SK-N-SH treated with all-trans-retinoic acid at 6 μM for 48 hours (cell line): ENCODE results near the gene FARS2.

Source experiments
- ATAC-seq: fragments of 200-7000 bp; cut with Tn5 transposase; 3 replicates; pipeline ENCODE4 v1.9.1; 2020; ENCODE audit warnings: mild to moderate bottlenecking, moderate library complexity
- ARNTL ChIP-seq: fragments of 450-650 bp; formaldehyde crosslinking; IDR thresholded peaks from 2 replicates; pipeline ENCODE4 v1.5.0; 2020; ENCODE audit warnings: low read depth, mild to moderate bottlenecking, moderate library complexity, borderline replicate concordance
- BACH2 ChIP-seq: fragments of 250-450 bp; sonication (Bioruptor Pico); IDR thresholded peaks from 2 replicates; pipeline ENCODE4 v1.9.0; 2021; ENCODE audit warnings: mild to moderate bottlenecking, borderline replicate concordance
- CREB5 ChIP-seq: fragments of 250-450 bp; sonication (Bioruptor Pico); IDR thresholded peaks from 2 replicates; pipeline ENCODE4 v1.5.1; 2020; ENCODE audit warnings: low read depth, mild to moderate bottlenecking, moderate library complexity
- CSDC2 ChIP-seq: fragments of 250-450 bp; sonication (Bioruptor Pico); IDR thresholded peaks from 2 replicates; pipeline ENCODE4 v1.5.0; 2020; ENCODE audit warnings: mild to moderate bottlenecking, moderate library complexity
- CSRNP3 ChIP-seq: fragments of 250-450 bp; sonication (Bioruptor Pico); IDR thresholded peaks from 2 replicates; pipeline ENCODE4 v1.5.1; 2021; ENCODE audit warnings: mild to moderate bottlenecking, moderate library complexity
- ESRRG ChIP-seq: fragments of 250-450 bp; sonication (Bioruptor Pico); IDR thresholded peaks from 2 replicates; pipeline ENCODE4 v1.6.1; 2021; ENCODE audit warnings: mild to moderate bottlenecking
- GLIS3 ChIP-seq: fragments of 250-450 bp; sonication (Bioruptor Pico); IDR thresholded peaks from 2 replicates; pipeline ENCODE4 v1.5.0; 2020; ENCODE audit warnings: mild to moderate bottlenecking, moderate library complexity
- ISL1 ChIP-seq: fragments of 250-450 bp; sonication (Bioruptor Pico); IDR thresholded peaks from 2 replicates; pipeline ENCODE4 v2.1.2; 2022; ENCODE audit warnings: mild to moderate bottlenecking, moderate library complexity
- OSR1 ChIP-seq: fragments of 250-450 bp; sonication (Bioruptor Pico); IDR thresholded peaks from 2 replicates; pipeline ENCODE4 v1.8.0; 2022; ENCODE audit warnings: moderate library complexity, mild to moderate bottlenecking, inconsistent platforms
- PATZ1 ChIP-seq: fragments of 250-450 bp; sonication (Bioruptor Pico); IDR thresholded peaks from 2 replicates; pipeline ENCODE4 v1.8.0; 2020; ENCODE audit warnings: mild to moderate bottlenecking, moderate library complexity, borderline replicate concordance
- POU6F1 ChIP-seq: fragments of 250-450 bp; sonication (Bioruptor Pico); IDR thresholded peaks from 2 replicates; pipeline ENCODE4 v1.8.0; 2021; ENCODE audit warnings: low read depth, mild to moderate bottlenecking, moderate library complexity, borderline replicate concordance
- PPARA ChIP-seq: fragments of 250-450 bp; sonication (Bioruptor Pico); IDR thresholded peaks from 2 replicates; pipeline ENCODE4 v1.5.0; 2020; ENCODE audit warnings: mild to moderate bottlenecking, borderline replicate concordance
- RARB ChIP-seq: fragments of 250-450 bp; sonication (Bioruptor Pico); IDR thresholded peaks from 2 replicates; pipeline ENCODE4 v1.8.0; 2021; ENCODE audit warnings: mild to moderate bottlenecking, moderate library complexity
- SNAI2 ChIP-seq: fragments of 250-450 bp; sonication (Bioruptor Pico); IDR thresholded peaks from 2 replicates; pipeline ENCODE4 v1.5.0; 2020; ENCODE audit warnings: mild to moderate bottlenecking, moderate library complexity
- TCF4 ChIP-seq: fragments of 250-450 bp; sonication (Bioruptor Pico); IDR thresholded peaks from 2 replicates; pipeline ENCODE4 v1.8.0; 2021; ENCODE audit warnings: mild to moderate bottlenecking, moderate library complexity, borderline replicate concordance
- TSHZ2 ChIP-seq: fragments of 250-450 bp; sonication (Bioruptor Pico); IDR thresholded peaks from 2 replicates; pipeline ENCODE4 v1.5.0; 2020; ENCODE audit warnings: mild to moderate bottlenecking, moderate library complexity
- ZFP3 ChIP-seq: fragments of 250-450 bp; sonication (Bioruptor Pico); IDR thresholded peaks from 2 replicates; pipeline ENCODE4 v1.5.0; 2020; ENCODE audit warnings: mild to moderate bottlenecking, moderate library complexity
- ZFP30 ChIP-seq: fragments of 450-650 bp; formaldehyde crosslinking; IDR thresholded peaks from 2 replicates; pipeline ENCODE4 v1.5.0; 2022; ENCODE audit warnings: mild to moderate bottlenecking, moderate library complexity
- ZNF565 ChIP-seq: fragments of 450-650 bp; formaldehyde crosslinking; conservative IDR thresholded peaks from 2 replicates; pipeline ENCODE4 v1.5.0; 2020; ENCODE audit warnings: low read depth, mild to moderate bottlenecking, moderate library complexity
- ZNF70 ChIP-seq: fragments of 450-650 bp; formaldehyde crosslinking; IDR thresholded peaks from 2 replicates; pipeline ENCODE4 v1.5.0; 2020; ENCODE audit warnings: mild to moderate bottlenecking, moderate library complexity
- ZNF8 ChIP-seq: fragments of 450-650 bp; formaldehyde crosslinking; IDR thresholded peaks from 2 replicates; pipeline ENCODE4 v1.5.0; 2020; ENCODE audit warnings: mild to moderate bottlenecking, moderate library complexity

Gene FARS2

GRCh38 chr6:5626727-5627426 is 365.6 kb downstream of the FARS2 start:
- TF ChIP-seq RARB (CRISPR knock-in tag) = no peak
- TF ChIP-seq GLIS3 (CRISPR knock-in tag) = no peak
- TF ChIP-seq PPARA = no peak
- TF ChIP-seq SNAI2 (CRISPR knock-in tag) = no peak
- TF ChIP-seq CSRNP3 = no peak
- TF ChIP-seq ISL1 (CRISPR knock-in tag) = no peak
- TF ChIP-seq TSHZ2 (CRISPR knock-in tag) = no peak
- no peak for TF ChIP-seq ZFP30
- no peak for TF ChIP-seq PATZ1 (CRISPR knock-in tag)
- no peak for TF ChIP-seq ZNF8
- TF ChIP-seq CSDC2 (CRISPR knock-in tag) = no peak
- TF ChIP-seq BACH2 = no peak
- no peak for TF ChIP-seq ZNF565 (CRISPR knock-in tag)
- TF ChIP-seq OSR1 (CRISPR knock-in tag) = no peak
- no peak for TF ChIP-seq POU6F1 (CRISPR knock-in tag)
- no peak for TF ChIP-seq ZFP3
- no peak for TF ChIP-seq ESRRG (CRISPR knock-in tag)
- TF ChIP-seq ZNF70 (CRISPR knock-in tag) = no peak
- no peak for TF ChIP-seq TCF4 (CRISPR knock-in tag)
- TF ChIP-seq ARNTL = no peak
- TF ChIP-seq, all 23 proteins: peak for 0
- no peak for ATAC-seq

- ATAC-seq = no peak
- TF ChIP-seq PATZ1 (CRISPR knock-in tag) (no peak), POU6F1 (CRISPR knock-in tag) (no peak), SNAI2 (CRISPR knock-in tag) (no peak), RARB (CRISPR knock-in tag) (no peak), TCF4 (CRISPR knock-in tag) (no peak), PPARA (no peak), OSR1 (CRISPR knock-in tag) (no peak), ZFP30 (no peak), TSHZ2 (CRISPR knock-in tag) (no peak), BACH2 (no peak), CREB5 (CRISPR knock-in tag) (no peak), CSRNP3 (no peak), ZFP3 (no peak), ISL1 (CRISPR knock-in tag) (no peak)
Observed at GRCh38 chr6:5630636-5631035, 369.3 kb downstream of the FARS2 start.
